Hepatocyte (in vitro differentiated cells): ENCODE results near the gene OPCML. TPM values are rescaled to one million over a fixed set of nuclear protein-coding genes. Genes with fewer than 3 reads are reported as not detected.

Source experiments
- DNase-seq: peaks from one replicate; pipeline ENCODE4 v3.0.0-alpha.2; 2016; ENCODE audit warnings: low spot score
- H2AFZ ChIP-seq: fragments of 200-600 bp; sonication (generic); 2 replicates; pipeline ENCODE4 v1.6.0; 2016; ENCODE audit warnings: antibody characterized with exemption, mild to moderate bottlenecking
- H3K27ac ChIP-seq: fragments of 200-600 bp; sonication (generic); 2 replicates; pipeline ENCODE4 v1.5.1; 2016; ENCODE audit warnings: mild to moderate bottlenecking
- H3K27me3 ChIP-seq: fragments of 200-600 bp; sonication (generic); 2 replicates; pipeline ENCODE4 v1.6.1; 2016
- H3K36me3 ChIP-seq: fragments of 200-600 bp; sonication (generic); replicated peaks from 2 replicates; pipeline ENCODE4 v1.5.1; 2016; ENCODE audit warnings: low read depth; ENCODE audit not compliant: insufficient read depth
- H3K4me1 ChIP-seq: fragments of 200-600 bp; sonication (generic); 2 replicates; pipeline ENCODE4 v1.5.1; 2016; ENCODE audit warnings: mild to moderate bottlenecking, moderate library complexity; ENCODE audit not compliant: insufficient read depth
- H3K4me2 ChIP-seq: fragments of 200-600 bp; sonication (generic); 2 replicates; pipeline ENCODE4 v1.6.0; 2016
- H3K4me3 ChIP-seq: fragments of 200-600 bp; sonication (generic); 2 replicates; pipeline ENCODE4 v1.5.1; 2016; ENCODE audit warnings: mild to moderate bottlenecking
- H3K79me2 ChIP-seq: fragments of 200-600 bp; sonication (generic); 2 replicates; pipeline ENCODE4 v1.6.0; 2017; ENCODE audit warnings: mild to moderate bottlenecking
- H3K9me2 ChIP-seq: fragments of 200-600 bp; sonication (generic); replicated peaks from 2 replicates; pipeline ENCODE4 v1.6.0; 2017; ENCODE audit warnings: mild to moderate bottlenecking; ENCODE audit not compliant: insufficient read depth
- H3K9me3 ChIP-seq: fragments of 200-600 bp; sonication (generic); 2 replicates; pipeline ENCODE4 v1.5.1; 2016; ENCODE audit warnings: low read depth, mild to moderate bottlenecking
- H4K20me1 ChIP-seq: fragments of 200-600 bp; sonication (generic); 2 replicates; pipeline ENCODE4 v1.6.0; 2016; ENCODE audit warnings: mild to moderate bottlenecking; ENCODE audit not compliant: insufficient read depth, poor library complexity, severe bottlenecking
- EZH2 ChIP-seq: fragments of 200-600 bp; sonication (generic); IDR thresholded peaks from 2 replicates; pipeline ENCODE4 v1.6.1; 2016; ENCODE audit warnings: antibody characterized with exemption, mild to moderate bottlenecking, borderline replicate concordance
- EZH2phosphoT487 ChIP-seq: fragments of 200-600 bp; sonication (generic); IDR thresholded peaks from one replicate; pipeline ENCODE4 v1.6.1; 2018; ENCODE audit warnings: antibody characterized with exemption, mild to moderate bottlenecking, low read depth, moderate library complexity; ENCODE audit not compliant: unreplicated experiment, severe bottlenecking
- WGBS: methylation state at CpG from one replicate; pipeline ENCODE4 v1.1.6; 2016; ENCODE audit warnings: low lambda C conversion rate; ENCODE audit errors: missing lambda C conversion rate; 5-methylcytosine and 5-hydroxymethylcytosine counted together
- polyA plus RNA-seq: library from polyadenylated mRNA; unstranded; fragments of >200 nt; fragmentation: Nextera tagmentation; extraction: Ambion mirVana; gene quantifications from 2 replicates; pipeline ENCODE4 v1.2.1, GENCODE V29; 2016
- total RNA-seq: library from RNA; depleted of rRNA; stranded (reverse); fragments of >200 nt; gene quantifications from 2 replicates; pipeline ENCODE4 v1.2.3, GENCODE V29; 2014
- TF ChIP-seq, protein P1 (sequence below): fragments of 200-600 bp; sonication (generic); IDR thresholded peaks from 2 replicates; pipeline ENCODE4 v1.5.1; 2016; ENCODE audit warnings: antibody characterized with exemption, mild to moderate bottlenecking; ENCODE audit not compliant: poor library complexity

OPCML gene
- total and polyA plus RNA-seq, 2 experiments from 2014 or later, result 0.37 to 0.98 TPM

DNA sequence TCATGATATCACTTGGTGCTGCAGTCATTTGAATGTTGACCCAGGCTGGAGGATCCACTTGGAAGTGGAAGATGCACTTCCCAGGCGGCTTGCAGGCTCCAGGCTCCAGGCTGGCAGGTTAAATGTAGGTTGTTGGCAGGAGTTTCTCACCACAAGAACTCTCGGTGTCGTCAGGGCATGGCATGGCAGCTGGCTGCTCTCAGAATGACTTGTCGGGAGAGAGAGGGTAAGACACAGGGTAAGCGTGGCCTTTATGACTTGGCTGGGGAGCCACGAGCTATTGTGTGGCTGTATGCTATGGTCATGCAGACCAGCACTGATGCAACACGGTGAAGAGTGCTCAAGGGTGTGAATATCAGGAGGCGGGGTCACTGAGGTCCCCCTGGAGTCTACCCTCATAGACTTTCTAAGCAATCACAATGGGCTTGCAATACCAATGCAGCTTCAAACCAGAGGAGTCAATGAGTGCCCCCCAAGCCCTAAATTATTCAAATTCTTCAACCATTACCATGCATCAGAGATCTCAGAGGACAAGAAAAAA, 1027.7 kb downstream of the OPCML start:
- Histone ChIP-seq H3K9me2 (no peaks in the 10 kb centered on the region), H3K4me3 (no peak overlapping the region), H3K9me3 (no peaks in the 10 kb centered on the region), H3K27ac (no peak overlapping the region), H4K20me1 (no peaks in the 10 kb centered on the region), H3K4me1 (no peaks in the 10 kb centered on the region), H3K27me3 (no peaks in the 10 kb centered on the region), H2AFZ (no peak overlapping the region), H3K36me3 (no peaks in the 10 kb centered on the region), H3K4me2 (no peak overlapping the region), H3K79me2 (no peaks in the 10 kb centered on the region)
- TF ChIP-seq, protein P1, sequence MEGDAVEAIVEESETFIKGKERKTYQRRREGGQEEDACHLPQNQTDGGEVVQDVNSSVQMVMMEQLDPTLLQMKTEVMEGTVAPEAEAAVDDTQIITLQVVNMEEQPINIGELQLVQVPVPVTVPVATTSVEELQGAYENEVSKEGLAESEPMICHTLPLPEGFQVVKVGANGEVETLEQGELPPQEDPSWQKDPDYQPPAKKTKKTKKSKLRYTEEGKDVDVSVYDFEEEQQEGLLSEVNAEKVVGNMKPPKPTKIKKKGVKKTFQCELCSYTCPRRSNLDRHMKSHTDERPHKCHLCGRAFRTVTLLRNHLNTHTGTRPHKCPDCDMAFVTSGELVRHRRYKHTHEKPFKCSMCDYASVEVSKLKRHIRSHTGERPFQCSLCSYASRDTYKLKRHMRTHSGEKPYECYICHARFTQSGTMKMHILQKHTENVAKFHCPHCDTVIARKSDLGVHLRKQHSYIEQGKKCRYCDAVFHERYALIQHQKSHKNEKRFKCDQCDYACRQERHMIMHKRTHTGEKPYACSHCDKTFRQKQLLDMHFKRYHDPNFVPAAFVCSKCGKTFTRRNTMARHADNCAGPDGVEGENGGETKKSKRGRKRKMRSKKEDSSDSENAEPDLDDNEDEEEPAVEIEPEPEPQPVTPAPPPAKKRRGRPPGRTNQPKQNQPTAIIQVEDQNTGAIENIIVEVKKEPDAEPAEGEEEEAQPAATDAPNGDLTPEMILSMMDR, result no peak
- no peak for TF ChIP-seq EZH2
- no peak for TF ChIP-seq EZH2phosphoT487
- WGBS, result 83% methylated on average over 8 of the region's 8 CpGs
- no peak for DNase-seq

DNA sequence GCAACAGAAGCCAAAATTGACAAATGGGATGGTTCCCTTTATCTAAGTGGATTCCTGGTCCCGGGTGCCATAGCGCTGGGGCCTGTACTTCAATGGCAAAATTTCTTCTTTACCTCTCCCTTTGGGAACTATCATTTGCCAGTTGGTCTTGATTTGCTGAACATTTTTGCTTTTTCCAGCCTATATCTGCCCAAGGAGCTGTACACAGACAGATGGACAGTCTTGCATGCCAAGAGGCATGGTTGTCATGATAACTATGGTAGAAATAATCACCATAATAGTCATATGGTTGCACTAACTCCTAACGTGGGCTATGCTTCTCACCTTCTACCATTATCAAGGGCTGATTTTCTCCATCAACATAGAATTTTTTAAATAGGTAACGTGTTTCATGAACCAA, 1030.9 kb downstream of the OPCML start:
- Histone ChIP-seq H4K20me1 (no peaks in the 10 kb centered on the region), H3K27ac (no peak overlapping the region), H3K9me3 (no peaks in the 10 kb centered on the region), H3K4me2 (no peak overlapping the region), H3K4me3 (no peak overlapping the region), H3K27me3 (no peaks in the 10 kb centered on the region), H3K36me3 (no peaks in the 10 kb centered on the region), H3K4me1 (no peaks in the 10 kb centered on the region), H3K9me2 (no peaks in the 10 kb centered on the region), H2AFZ (no peak overlapping the region), H3K79me2 (no peaks in the 10 kb centered on the region)
- TF ChIP-seq, protein P1, result no peak
- TF ChIP-seq EZH2, result no peak
- TF ChIP-seq EZH2phosphoT487, result no peak
- DNase-seq, result no peak
- 89% methylated on average over 4 of the region's 4 CpGs for WGBS

DNA sequence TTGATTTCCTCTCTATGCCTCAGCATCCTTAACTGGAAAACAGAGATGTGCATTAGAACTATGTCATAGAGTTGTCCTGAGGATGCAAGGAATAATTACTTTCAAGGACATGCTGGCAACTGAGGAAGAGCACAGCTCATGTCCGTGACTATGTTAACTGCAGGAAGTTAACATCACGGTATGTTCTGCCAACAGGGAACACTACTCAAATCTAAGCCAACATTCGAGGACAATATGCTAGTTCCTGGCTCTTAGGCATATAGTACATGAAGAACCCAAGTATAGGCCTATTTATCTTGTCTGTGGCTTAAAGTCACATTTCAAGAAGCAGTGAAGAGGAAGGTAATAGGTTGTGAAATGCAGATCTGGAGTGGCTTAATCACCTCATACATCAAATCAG, 1032.6 kb downstream of the OPCML start:
- WGBS, result 90% methylated on average over 3 of the region's 3 CpGs
- Histone ChIP-seq H3K9me2 (no peaks in the 10 kb centered on the region), H4K20me1 (no peaks in the 10 kb centered on the region), H2AFZ (no peak overlapping the region), H3K4me3 (no peak overlapping the region), H3K36me3 (no peaks in the 10 kb centered on the region), H3K4me2 (no peak overlapping the region), H3K27me3 (no peaks in the 10 kb centered on the region), H3K9me3 (no peaks in the 10 kb centered on the region), H3K4me1 (no peaks in the 10 kb centered on the region), H3K79me2 (no peaks in the 10 kb centered on the region), H3K27ac (no peak overlapping the region)
- TF ChIP-seq, protein P1, result no peak
- TF ChIP-seq EZH2phosphoT487 (no peak), EZH2 (no peak)
- DNase-seq, result no peak

GRCh38 chr11:132496341-132496740, 1036.0 kb downstream of the OPCML start:
- no peaks in the 10 kb centered on the region for H3K27me3 ChIP-seq
- H3K4me3 ChIP-seq, result no peak overlapping the region
- H3K27ac ChIP-seq, result no peak overlapping the region
- H3K9me2 ChIP-seq, result no peaks in the 10 kb centered on the region
- no peaks in the 10 kb centered on the region for H3K79me2 ChIP-seq
- TF ChIP-seq, protein P1, result no peak
- no peak for TF ChIP-seq EZH2
- TF ChIP-seq EZH2phosphoT487, result no peak
- H2AFZ ChIP-seq, result no peak overlapping the region
- no peak overlapping the region for H3K4me2 ChIP-seq
- no peaks in the 10 kb centered on the region for H3K36me3 ChIP-seq
- H4K20me1 ChIP-seq, result no peaks in the 10 kb centered on the region
- DNase-seq, result no peak
- H3K9me3 ChIP-seq, result no peaks in the 10 kb centered on the region
- H3K4me1 ChIP-seq, result no peaks in the 10 kb centered on the region
